ENCODE results near the gene JMJD7.

JMJD7 gene

GRCh38 chr15:41887161-41887560, 59.3 kb downstream of the JMJD7 start:
- no peak for DNase-seq
